ENCODE measurements around the gene FUT2.

FUT2 gene

GRCh38 chr19:48696353-48697010 is 711 bp downstream of the FUT2 start:
- TF ChIP-seq CTCF (IDR thresholded peaks at IDR 0.05) = no peak
- Histone ChIP-seq H3K4me3 (ENCODE audit: low read depth, low read length) (no peak overlapping the region), H3K27me3 (ENCODE audit: control insufficient read depth, insufficient read depth, low read length) (no peaks in the 10 kb centered on the region), H3K9me3 (ENCODE audit: control insufficient read depth, low read length) (no peaks in the 10 kb centered on the region), H3K27ac (peak overlapping the region; percentile 37), H3K4me2 (ENCODE audit: low read length) (peak overlapping the region; percentile 20), H2AFZ (peak overlapping the region; percentile 75), H3K36me3 (ENCODE audit: control insufficient read depth, insufficient read depth, low read length) (no peaks in the 10 kb centered on the region), H3K79me2 (no peaks in the 10 kb centered on the region), H3K9ac (no peak overlapping the region), H3K4me1 (peaks cover 6% of the 10 kb centered on the region)

- no peak overlapping the region for H3K27ac ChIP-seq
- no peak overlapping the region for H3K4me3 ChIP-seq (ENCODE audit: low read depth, low read length)
- no peaks in the 10 kb centered on the region for H3K36me3 ChIP-seq (ENCODE audit: control insufficient read depth, insufficient read depth, low read length)
- no peaks in the 10 kb centered on the region for H3K9me3 ChIP-seq (ENCODE audit: control insufficient read depth, low read length)
- TF ChIP-seq CTCF (IDR thresholded peaks at IDR 0.05) = no peak
- H3K4me2 ChIP-seq (ENCODE audit: low read length) = no peak overlapping the region
- H3K4me1 ChIP-seq = peaks cover 6% of the 10 kb centered on the region
- H3K79me2 ChIP-seq = no peaks in the 10 kb centered on the region
- no peak overlapping the region for H2AFZ ChIP-seq
- H3K9ac ChIP-seq = no peak overlapping the region
- H3K27me3 ChIP-seq (ENCODE audit: control insufficient read depth, insufficient read depth, low read length) = no peaks in the 10 kb centered on the region
Measured at GRCh38 chr19:48698046-48698445, 2.3 kb downstream of the FUT2 start.

- TF ChIP-seq CTCF (IDR thresholded peaks at IDR 0.05) = no peak
- no peak overlapping the region for H2AFZ ChIP-seq
- no peak overlapping the region for H3K4me3 ChIP-seq (ENCODE audit: low read depth, low read length)
- no peak overlapping the region for H3K4me2 ChIP-seq (ENCODE audit: low read length)
- H3K27ac ChIP-seq = no peak overlapping the region
- H3K4me1 ChIP-seq = no peaks in the 10 kb centered on the region
- H3K79me2 ChIP-seq = no peaks in the 10 kb centered on the region
- H3K9ac ChIP-seq = no peak overlapping the region
- H3K27me3 ChIP-seq (ENCODE audit: control insufficient read depth, insufficient read depth, low read length) = no peaks in the 10 kb centered on the region
- H3K36me3 ChIP-seq (ENCODE audit: control insufficient read depth, insufficient read depth, low read length) = no peaks in the 10 kb centered on the region
- no peaks in the 10 kb centered on the region for H3K9me3 ChIP-seq (ENCODE audit: control insufficient read depth, low read length)
Measured at GRCh38 chr19:48702701-48703100, 6.9 kb downstream of the FUT2 start.

- Histone ChIP-seq H3K4me1 (no peaks in the 10 kb centered on the region), H3K4me3 (ENCODE audit: low read depth, low read length) (no peak overlapping the region), H3K4me2 (ENCODE audit: low read length) (no peak overlapping the region), H3K27me3 (ENCODE audit: control insufficient read depth, insufficient read depth, low read length) (no peaks in the 10 kb centered on the region), H3K9me3 (ENCODE audit: control insufficient read depth, low read length) (no peaks in the 10 kb centered on the region), H3K36me3 (ENCODE audit: control insufficient read depth, insufficient read depth, low read length) (no peaks in the 10 kb centered on the region), H2AFZ (no peak overlapping the region), H3K9ac (no peak overlapping the region), H3K27ac (no peak overlapping the region), H3K79me2 (no peaks in the 10 kb centered on the region)
- TF ChIP-seq CTCF (IDR thresholded peaks at IDR 0.05) = no peak
Measured at GRCh38 chr19:48703316-48703715, 7.5 kb downstream of the FUT2 start.

- no peaks in the 10 kb centered on the region for H3K27me3 ChIP-seq (ENCODE audit: control insufficient read depth, insufficient read depth, low read length)
- H3K79me2 ChIP-seq = no peaks in the 10 kb centered on the region
- no peak overlapping the region for H3K4me3 ChIP-seq (ENCODE audit: low read depth, low read length)
- H3K4me1 ChIP-seq = no peaks in the 10 kb centered on the region
- no peak overlapping the region for H3K9ac ChIP-seq
- no peak for TF ChIP-seq CTCF (IDR thresholded peaks at IDR 0.05)
- H2AFZ ChIP-seq = no peak overlapping the region
- no peaks in the 10 kb centered on the region for H3K36me3 ChIP-seq (ENCODE audit: control insufficient read depth, insufficient read depth, low read length)
- H3K4me2 ChIP-seq (ENCODE audit: low read length) = no peak overlapping the region
- no peaks in the 10 kb centered on the region for H3K9me3 ChIP-seq (ENCODE audit: control insufficient read depth, low read length)
- no peak overlapping the region for H3K27ac ChIP-seq
Measured at GRCh38 chr19:48705431-48705830, 9.7 kb downstream of the FUT2 start.

Measured in parathyroid adenoma (tissue), 2 donors.